ENCODE data around the gene TAF5L.

Gene TAF5L

DNA sequence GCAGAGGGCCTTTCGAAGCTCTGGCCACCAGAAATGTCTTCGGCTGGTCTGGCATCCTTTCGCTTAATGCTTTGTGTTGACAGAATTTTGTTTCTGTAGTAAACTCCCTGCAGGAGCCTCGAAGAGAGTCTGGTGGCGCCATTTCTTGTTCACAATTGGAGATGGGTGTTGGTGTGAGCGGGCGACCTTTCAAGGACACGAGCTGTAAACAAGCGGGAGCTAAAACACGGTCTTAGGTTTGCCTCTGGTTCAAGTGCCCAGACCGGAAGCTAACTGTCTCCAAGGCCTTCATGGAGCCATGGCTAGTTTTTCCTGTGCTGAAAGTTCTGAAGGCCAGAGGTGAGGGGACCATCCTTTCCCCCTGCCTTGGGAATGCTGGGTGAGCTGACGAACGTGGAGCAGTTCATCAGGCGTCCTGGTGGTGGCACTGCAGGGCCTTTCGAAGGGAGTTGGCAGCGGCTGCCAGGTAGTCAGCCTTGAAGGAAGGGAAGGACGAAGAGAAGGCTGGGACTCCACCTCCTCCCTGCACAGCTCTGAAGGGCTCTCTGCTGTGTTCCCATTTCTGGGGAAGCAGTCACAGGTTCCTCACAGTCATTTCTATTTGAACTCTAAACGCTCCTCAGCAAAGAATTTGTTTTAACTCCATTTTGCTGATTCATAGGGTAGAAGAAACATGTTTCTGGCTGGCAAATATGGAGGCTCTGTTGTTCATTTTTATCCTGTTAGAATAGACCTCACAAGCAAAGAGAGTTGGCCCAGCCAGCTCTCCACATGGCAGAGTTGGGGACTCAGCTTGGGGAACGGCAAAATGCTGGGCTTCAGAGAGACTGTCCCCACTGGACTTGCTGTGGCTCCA is 35.3 kb upstream of the TAF5L start:
- Histone ChIP-seq H4K20me1 (ENCODE audit: insufficient read depth, low read length) (no peaks in the 10 kb centered on the region), H3F3A (ENCODE audit: insufficient read depth, low read length) (no peaks in the 10 kb centered on the region; the same call in 1 of the 2 replicates), H3K9ac (ENCODE audit: low read length) (no peak overlapping the region), H3K9me2 (ENCODE audit: low read depth, low read length) (no peaks in the 10 kb centered on the region), H3K4me3 (ENCODE audit: low read depth, low read length, poor library complexity, severe bottlenecking) (no peak overlapping the region), H3K27me3 (ENCODE audit: insufficient read depth, low read length) (no peaks in the 10 kb centered on the region), H3K36me3 (ENCODE audit: insufficient read depth, low read length) (peaks cover 65% of the 10 kb centered on the region), H3K79me2 (ENCODE audit: insufficient read depth, low read length) (no peaks in the 10 kb centered on the region), H3K9me3 (ENCODE audit: low read length) (no peaks in the 10 kb centered on the region), H2AFZ (ENCODE audit: low read length) (no peak overlapping the region), H3K4me1 (ENCODE audit: insufficient read depth, low read length, severe bottlenecking) (peaks cover 18% of the 10 kb centered on the region), H3K4me2 (ENCODE audit: low read length) (no peak overlapping the region), H3K27ac (ENCODE audit: low read depth, low read length, poor library complexity, severe bottlenecking) (no peak overlapping the region)
- TF ChIP-seq EZH2 (IDR thresholded peaks at IDR 0.05; ENCODE audit: borderline replicate concordance, low read length): no peak
- TF ChIP-seq, protein P1, sequence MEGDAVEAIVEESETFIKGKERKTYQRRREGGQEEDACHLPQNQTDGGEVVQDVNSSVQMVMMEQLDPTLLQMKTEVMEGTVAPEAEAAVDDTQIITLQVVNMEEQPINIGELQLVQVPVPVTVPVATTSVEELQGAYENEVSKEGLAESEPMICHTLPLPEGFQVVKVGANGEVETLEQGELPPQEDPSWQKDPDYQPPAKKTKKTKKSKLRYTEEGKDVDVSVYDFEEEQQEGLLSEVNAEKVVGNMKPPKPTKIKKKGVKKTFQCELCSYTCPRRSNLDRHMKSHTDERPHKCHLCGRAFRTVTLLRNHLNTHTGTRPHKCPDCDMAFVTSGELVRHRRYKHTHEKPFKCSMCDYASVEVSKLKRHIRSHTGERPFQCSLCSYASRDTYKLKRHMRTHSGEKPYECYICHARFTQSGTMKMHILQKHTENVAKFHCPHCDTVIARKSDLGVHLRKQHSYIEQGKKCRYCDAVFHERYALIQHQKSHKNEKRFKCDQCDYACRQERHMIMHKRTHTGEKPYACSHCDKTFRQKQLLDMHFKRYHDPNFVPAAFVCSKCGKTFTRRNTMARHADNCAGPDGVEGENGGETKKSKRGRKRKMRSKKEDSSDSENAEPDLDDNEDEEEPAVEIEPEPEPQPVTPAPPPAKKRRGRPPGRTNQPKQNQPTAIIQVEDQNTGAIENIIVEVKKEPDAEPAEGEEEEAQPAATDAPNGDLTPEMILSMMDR (IDR thresholded peaks at IDR 0.05; ENCODE audit: low read length): peak; percentile 92

DNA sequence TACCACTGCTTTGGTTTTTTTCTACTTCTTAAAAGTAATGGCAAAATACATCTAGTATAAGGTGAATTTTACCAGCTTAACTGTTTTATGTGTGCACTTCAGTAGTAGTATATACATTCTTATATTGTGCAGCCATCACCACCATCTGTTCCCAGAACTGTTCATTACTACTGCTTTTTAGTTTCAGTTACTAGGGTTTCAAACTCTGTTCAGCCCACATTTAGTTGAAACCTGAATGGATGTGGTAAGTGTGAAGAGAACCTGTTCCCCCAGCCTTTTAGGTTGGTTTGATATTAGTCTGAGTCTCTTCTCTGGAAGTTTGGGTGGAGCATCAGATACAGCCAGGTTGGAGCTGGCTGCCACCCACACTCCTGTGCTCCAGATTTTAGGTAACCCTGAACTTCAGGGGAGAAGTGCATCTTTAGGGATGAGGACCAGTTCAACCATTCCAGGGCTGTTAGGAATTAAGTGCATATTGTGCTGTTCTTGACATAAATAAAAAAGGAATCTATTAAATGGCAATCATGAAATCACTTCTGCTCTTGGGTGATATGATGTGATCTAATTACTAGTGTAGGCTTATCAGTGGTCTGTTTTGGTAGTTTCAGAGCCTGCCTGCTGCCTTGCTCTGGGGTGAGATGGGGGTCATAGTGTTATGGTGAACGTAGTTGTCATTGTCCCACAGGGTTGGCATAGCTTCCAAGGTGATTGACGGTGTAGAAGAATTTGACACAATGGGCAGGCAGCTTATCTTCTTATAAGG is 32.3 kb upstream of the TAF5L start:
- TF ChIP-seq, protein P1 (IDR thresholded peaks at IDR 0.05; ENCODE audit: low read length): no peak
- no peaks in the 10 kb centered on the region for H3K79me2 ChIP-seq (ENCODE audit: insufficient read depth, low read length)
- no peak overlapping the region for H3K9ac ChIP-seq (ENCODE audit: low read length)
- H3K27ac ChIP-seq (ENCODE audit: low read depth, low read length, poor library complexity, severe bottlenecking): no peak overlapping the region
- H3K27me3 ChIP-seq (ENCODE audit: insufficient read depth, low read length): no peaks in the 10 kb centered on the region
- H2AFZ ChIP-seq (ENCODE audit: low read length): no peak overlapping the region
- H4K20me1 ChIP-seq (ENCODE audit: insufficient read depth, low read length): no peaks in the 10 kb centered on the region
- H3K4me2 ChIP-seq (ENCODE audit: low read length): no peak overlapping the region
- H3K4me3 ChIP-seq (ENCODE audit: low read depth, low read length, poor library complexity, severe bottlenecking): no peak overlapping the region
- H3K4me1 ChIP-seq (ENCODE audit: insufficient read depth, low read length, severe bottlenecking): peaks cover 5% of the 10 kb centered on the region
- no peaks in the 10 kb centered on the region for H3K9me3 ChIP-seq (ENCODE audit: low read length)
- no peaks in the 10 kb centered on the region; the same call in 1 of the 2 replicates for H3F3A ChIP-seq (ENCODE audit: insufficient read depth, low read length)
- no peaks in the 10 kb centered on the region for H3K9me2 ChIP-seq (ENCODE audit: low read depth, low read length)
- peaks cover 91% of the 10 kb centered on the region for H3K36me3 ChIP-seq (ENCODE audit: insufficient read depth, low read length)

DNA sequence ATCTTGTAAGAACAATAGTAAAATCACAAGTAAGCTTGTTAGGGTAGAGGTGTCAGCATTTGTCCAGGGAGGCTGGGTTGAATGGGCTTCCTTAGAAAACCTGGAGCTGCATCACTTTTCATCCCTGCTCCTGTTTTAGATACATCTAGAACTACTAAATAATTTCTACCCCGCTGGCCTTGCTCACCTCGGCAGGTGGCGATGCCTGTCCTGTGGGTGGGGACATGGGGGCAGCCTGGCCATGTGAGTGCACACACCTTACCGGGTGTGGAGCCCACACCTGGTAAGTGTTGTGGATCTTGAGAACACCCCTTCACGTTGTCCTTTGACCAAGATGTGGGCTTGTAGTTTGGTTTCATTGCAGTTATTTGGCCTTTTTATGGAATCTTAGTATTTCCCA is 29.9 kb upstream of the TAF5L start:
- Histone ChIP-seq H3K27me3 (ENCODE audit: insufficient read depth, low read length) (no peaks in the 10 kb centered on the region), H3K9me3 (ENCODE audit: low read length) (no peaks in the 10 kb centered on the region), H3K9me2 (ENCODE audit: low read depth, low read length) (no peaks in the 10 kb centered on the region), H3K4me1 (ENCODE audit: insufficient read depth, low read length, severe bottlenecking) (peaks cover under 1% of the 10 kb centered on the region), H3K4me2 (ENCODE audit: low read length) (no peak overlapping the region), H3F3A (ENCODE audit: insufficient read depth, low read length) (no peaks in the 10 kb centered on the region; the same call in 1 of the 2 replicates), H3K27ac (ENCODE audit: low read depth, low read length, poor library complexity, severe bottlenecking) (no peak overlapping the region), H4K20me1 (ENCODE audit: insufficient read depth, low read length) (no peaks in the 10 kb centered on the region), H3K4me3 (ENCODE audit: low read depth, low read length, poor library complexity, severe bottlenecking) (no peak overlapping the region), H3K79me2 (ENCODE audit: insufficient read depth, low read length) (no peaks in the 10 kb centered on the region), H2AFZ (ENCODE audit: low read length) (no peak overlapping the region), H3K9ac (ENCODE audit: low read length) (no peak overlapping the region), H3K36me3 (ENCODE audit: insufficient read depth, low read length) (peaks cover 91% of the 10 kb centered on the region)
- TF ChIP-seq, protein P1 (IDR thresholded peaks at IDR 0.05; ENCODE audit: low read length): no peak
- TF ChIP-seq EZH2 (IDR thresholded peaks at IDR 0.05; ENCODE audit: borderline replicate concordance, low read length): no peak
